HepG2 (cell line): ENCODE data around the gene COL8A2. TPM values are rescaled to one million over a fixed set of nuclear protein-coding genes. Genes with fewer than 3 reads are reported as not detected.

Experiments
- AHR ChIP-seq: IDR thresholded peaks from 2 replicates; pipeline ENCODE4 v1.6.1; 2018; ENCODE audit warnings: missing genetic modification reagents, missing compliant biosample characterization
- HDAC1 ChIP-seq: sonication (generic); formaldehyde crosslinking; IDR thresholded peaks from 2 replicates; pipeline ENCODE4 v1.5.1; 2020; ENCODE audit warnings: mild to moderate bottlenecking, missing genetic modification reagents
- ISX ChIP-seq: sonication (generic); formaldehyde crosslinking; conservative IDR thresholded peaks from 2 replicates; pipeline ENCODE4 v1.5.0; 2020; ENCODE audit warnings: missing genetic modification reagents
- KLF16 ChIP-seq, 2 experiments: sonication (generic) in 1 of 2; formaldehyde crosslinking in 1 of 2; IDR thresholded peaks; 2 replicates each; pipeline versions ENCODE4 v1.6.1 to v1.8.0; 2016 to 2023; ENCODE audit warnings: missing genetic modification reagents in 2 of 2, missing compliant biosample characterization in 1 of 2
- KLF9 ChIP-seq: IDR thresholded peaks from 2 replicates; pipeline ENCODE4 v1.6.1; 2016; ENCODE audit warnings: low read depth
- MEF2D ChIP-seq: sonication (generic); formaldehyde crosslinking; IDR thresholded peaks from 2 replicates; pipeline ENCODE4 v1.5.1; 2020; ENCODE audit warnings: mild to moderate bottlenecking, missing genetic modification reagents
- STAG1 ChIP-seq: sonication (generic); formaldehyde crosslinking; IDR thresholded peaks from 2 replicates; pipeline ENCODE4 v1.4.0; 2020; ENCODE audit warnings: missing genetic modification reagents
- ZKSCAN8 ChIP-seq: IDR thresholded peaks from 2 replicates; pipeline ENCODE4 v1.6.1; 2016; ENCODE audit warnings: borderline replicate concordance, missing genetic modification reagents, missing compliant biosample characterization
- ZNF205 ChIP-seq: IDR thresholded peaks from 2 replicates; pipeline ENCODE4 v1.6.1; 2018; ENCODE audit warnings: missing biosample characterization, missing genetic modification reagents
- ZNF724P ChIP-seq: sonication (generic); formaldehyde crosslinking; IDR thresholded peaks from 2 replicates; pipeline ENCODE4 v1.8.0; 2022; ENCODE audit warnings: missing genetic modification reagents, borderline replicate concordance
- polyA plus RNA-seq, 8 experiments: library from polyadenylated mRNA; depleted of rRNA in 3 of 8; stranded (reverse) in 7 of 8; unstranded in 1 of 8; fragments of >200 nt; fragmentation: Illumina TruSeq in 4 of 8; extraction: Trizol in 4 of 8; gene quantifications; 2 replicates each; pipeline versions ENCODE4 v1.2.1 to v1.2.3, GENCODE V29; 2011 to 2016; ENCODE audit warnings: low read depth in 4 of 8, missing spikeins in 1 of 8, mixed read lengths in 1 of 8; ENCODE audit not compliant: insufficient read depth in 1 of 8
- total RNA-seq, 5 experiments: library from RNA; depleted of rRNA; stranded (reverse); fragments of >200 nt; fragmentation: Illumina TruSeq; extraction: Trizol; gene quantifications; 2 replicates each; pipeline ENCODE4 v1.2.3, GENCODE V29; 2016; ENCODE audit warnings: low read depth in 1 of 5
- TF ChIP-seq, protein P1 (sequence below): sonication (generic); formaldehyde crosslinking; IDR thresholded peaks from 2 replicates; pipeline ENCODE4 v1.5.0; 2020; ENCODE audit warnings: mild to moderate bottlenecking, missing genetic modification reagents
- TF ChIP-seq, protein P2 (sequence below): sonication (generic); formaldehyde crosslinking; IDR thresholded peaks from 2 replicates; pipeline ENCODE4 v1.4.0; 2020; ENCODE audit warnings: missing genetic modification reagents
- TF ChIP-seq, protein P3 (sequence below): sonication (generic); formaldehyde crosslinking; IDR thresholded peaks from 2 replicates; pipeline ENCODE4 v1.4.0; 2020; ENCODE audit warnings: missing genetic modification reagents
- TF ChIP-seq, protein P4 (sequence below): sonication (generic); formaldehyde crosslinking; IDR thresholded peaks from 2 replicates; pipeline ENCODE4 v1.5.1; 2020; ENCODE audit warnings: mild to moderate bottlenecking, missing genetic modification reagents

The COL8A2 gene
- total and polyA plus RNA-seq, 2 of the 13 experiments (the other 11 are each of a cell fraction or from before 2014, with no cell fraction given): 0.13 to 0.24 TPM

DNA sequence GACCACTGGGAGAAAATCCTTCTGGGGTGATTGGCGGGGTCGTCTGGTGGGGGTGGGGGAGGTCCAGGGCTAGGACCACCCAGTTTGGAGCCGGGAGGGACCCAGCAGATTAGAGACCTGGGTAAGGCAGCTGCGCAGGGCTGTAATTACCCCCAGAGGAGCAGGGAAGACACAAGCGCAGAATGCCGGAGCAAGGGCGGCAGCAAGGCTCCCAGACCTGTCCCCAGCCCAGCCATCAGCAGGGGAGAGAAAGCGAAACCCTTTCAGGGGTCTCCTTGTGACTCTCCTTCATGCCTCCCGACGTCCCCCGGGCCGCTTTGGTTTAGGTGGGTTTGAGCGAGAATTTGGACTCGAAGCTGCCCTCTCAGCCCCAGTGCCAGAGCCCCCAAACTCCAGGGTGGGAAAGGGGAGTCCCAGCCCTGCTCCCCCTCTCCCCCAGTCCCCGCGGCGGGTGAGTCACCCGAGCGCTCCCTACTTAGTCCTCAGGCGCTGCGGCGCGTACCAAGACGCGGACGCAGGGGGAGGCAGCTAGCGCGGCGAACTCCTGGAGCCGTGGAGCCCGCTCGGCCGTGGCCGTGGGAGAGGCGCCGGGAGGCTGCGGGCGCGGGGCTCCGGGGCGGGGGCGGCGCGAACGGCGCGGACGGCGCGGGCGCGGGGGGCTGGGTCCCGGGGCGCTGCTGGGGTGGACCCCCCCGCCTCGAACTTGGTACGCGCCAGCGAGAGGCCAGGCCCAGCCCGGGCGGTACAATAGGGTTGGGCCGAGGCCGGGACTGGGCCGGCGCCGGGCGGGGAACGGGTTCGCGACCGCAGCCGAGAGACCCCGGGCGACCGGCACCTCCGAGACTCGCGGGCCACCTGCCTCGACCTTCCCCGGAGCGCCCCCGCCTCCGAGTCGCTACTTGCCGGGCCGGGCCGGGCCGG, 30.6 kb upstream of the COL8A2 start, which contains the start of gene MAP7D1 (continued):
- TF ChIP-seq, protein P1, sequence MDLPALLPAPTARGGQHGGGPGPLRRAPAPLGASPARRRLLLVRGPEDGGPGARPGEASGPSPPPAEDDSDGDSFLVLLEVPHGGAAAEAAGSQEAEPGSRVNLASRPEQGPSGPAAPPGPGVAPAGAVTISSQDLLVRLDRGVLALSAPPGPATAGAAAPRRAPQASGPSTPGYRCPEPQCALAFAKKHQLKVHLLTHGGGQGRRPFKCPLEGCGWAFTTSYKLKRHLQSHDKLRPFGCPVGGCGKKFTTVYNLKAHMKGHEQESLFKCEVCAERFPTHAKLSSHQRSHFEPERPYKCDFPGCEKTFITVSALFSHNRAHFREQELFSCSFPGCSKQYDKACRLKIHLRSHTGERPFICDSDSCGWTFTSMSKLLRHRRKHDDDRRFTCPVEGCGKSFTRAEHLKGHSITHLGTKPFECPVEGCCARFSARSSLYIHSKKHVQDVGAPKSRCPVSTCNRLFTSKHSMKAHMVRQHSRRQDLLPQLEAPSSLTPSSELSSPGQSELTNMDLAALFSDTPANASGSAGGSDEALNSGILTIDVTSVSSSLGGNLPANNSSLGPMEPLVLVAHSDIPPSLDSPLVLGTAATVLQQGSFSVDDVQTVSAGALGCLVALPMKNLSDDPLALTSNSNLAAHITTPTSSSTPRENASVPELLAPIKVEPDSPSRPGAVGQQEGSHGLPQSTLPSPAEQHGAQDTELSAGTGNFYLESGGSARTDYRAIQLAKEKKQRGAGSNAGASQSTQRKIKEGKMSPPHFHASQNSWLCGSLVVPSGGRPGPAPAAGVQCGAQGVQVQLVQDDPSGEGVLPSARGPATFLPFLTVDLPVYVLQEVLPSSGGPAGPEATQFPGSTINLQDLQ (CRISPR knock-in tag): no peak
- TF ChIP-seq KLF9 (CRISPR knock-in tag) (no peak), AHR (no peak), ZNF724P (no peak), MEF2D (0 out of 2 replicates have a peak, but pooled peaks have one; percentile 49), ZNF205 (0 out of 2 replicates have a peak, but pooled peaks have one; percentile 44), STAG1 (CRISPR knock-in tag) (no peak), ISX (no peak), KLF16 (CRISPR knock-in tag; IDR thresholded peaks at IDR 0.05) (0 out of 4 replicates have a peak, but pooled peaks of 1 of the 2 experiments have one; percentile 35), HDAC1 (CRISPR knock-in tag) (peak; percentile 52; the same call in 1 of the 2 replicates), ZKSCAN8 (CRISPR knock-in tag) (no peak)
- TF ChIP-seq, protein P2, sequence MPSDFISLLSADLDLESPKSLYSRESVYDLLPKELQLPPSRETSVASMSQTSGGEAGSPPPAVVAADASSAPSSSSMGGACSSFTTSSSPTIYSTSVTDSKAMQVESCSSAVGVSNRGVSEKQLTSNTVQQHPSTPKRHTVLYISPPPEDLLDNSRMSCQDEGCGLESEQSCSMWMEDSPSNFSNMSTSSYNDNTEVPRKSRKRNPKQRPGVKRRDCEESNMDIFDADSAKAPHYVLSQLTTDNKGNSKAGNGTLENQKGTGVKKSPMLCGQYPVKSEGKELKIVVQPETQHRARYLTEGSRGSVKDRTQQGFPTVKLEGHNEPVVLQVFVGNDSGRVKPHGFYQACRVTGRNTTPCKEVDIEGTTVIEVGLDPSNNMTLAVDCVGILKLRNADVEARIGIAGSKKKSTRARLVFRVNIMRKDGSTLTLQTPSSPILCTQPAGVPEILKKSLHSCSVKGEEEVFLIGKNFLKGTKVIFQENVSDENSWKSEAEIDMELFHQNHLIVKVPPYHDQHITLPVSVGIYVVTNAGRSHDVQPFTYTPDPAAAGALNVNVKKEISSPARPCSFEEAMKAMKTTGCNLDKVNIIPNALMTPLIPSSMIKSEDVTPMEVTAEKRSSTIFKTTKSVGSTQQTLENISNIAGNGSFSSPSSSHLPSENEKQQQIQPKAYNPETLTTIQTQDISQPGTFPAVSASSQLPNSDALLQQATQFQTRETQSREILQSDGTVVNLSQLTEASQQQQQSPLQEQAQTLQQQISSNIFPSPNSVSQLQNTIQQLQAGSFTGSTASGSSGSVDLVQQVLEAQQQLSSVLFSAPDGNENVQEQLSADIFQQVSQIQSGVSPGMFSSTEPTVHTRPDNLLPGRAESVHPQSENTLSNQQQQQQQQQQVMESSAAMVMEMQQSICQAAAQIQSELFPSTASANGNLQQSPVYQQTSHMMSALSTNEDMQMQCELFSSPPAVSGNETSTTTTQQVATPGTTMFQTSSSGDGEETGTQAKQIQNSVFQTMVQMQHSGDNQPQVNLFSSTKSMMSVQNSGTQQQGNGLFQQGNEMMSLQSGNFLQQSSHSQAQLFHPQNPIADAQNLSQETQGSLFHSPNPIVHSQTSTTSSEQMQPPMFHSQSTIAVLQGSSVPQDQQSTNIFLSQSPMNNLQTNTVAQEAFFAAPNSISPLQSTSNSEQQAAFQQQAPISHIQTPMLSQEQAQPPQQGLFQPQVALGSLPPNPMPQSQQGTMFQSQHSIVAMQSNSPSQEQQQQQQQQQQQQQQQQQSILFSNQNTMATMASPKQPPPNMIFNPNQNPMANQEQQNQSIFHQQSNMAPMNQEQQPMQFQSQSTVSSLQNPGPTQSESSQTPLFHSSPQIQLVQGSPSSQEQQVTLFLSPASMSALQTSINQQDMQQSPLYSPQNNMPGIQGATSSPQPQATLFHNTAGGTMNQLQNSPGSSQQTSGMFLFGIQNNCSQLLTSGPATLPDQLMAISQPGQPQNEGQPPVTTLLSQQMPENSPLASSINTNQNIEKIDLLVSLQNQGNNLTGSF (CRISPR knock-in tag): no peak
- TF ChIP-seq, protein P3, sequence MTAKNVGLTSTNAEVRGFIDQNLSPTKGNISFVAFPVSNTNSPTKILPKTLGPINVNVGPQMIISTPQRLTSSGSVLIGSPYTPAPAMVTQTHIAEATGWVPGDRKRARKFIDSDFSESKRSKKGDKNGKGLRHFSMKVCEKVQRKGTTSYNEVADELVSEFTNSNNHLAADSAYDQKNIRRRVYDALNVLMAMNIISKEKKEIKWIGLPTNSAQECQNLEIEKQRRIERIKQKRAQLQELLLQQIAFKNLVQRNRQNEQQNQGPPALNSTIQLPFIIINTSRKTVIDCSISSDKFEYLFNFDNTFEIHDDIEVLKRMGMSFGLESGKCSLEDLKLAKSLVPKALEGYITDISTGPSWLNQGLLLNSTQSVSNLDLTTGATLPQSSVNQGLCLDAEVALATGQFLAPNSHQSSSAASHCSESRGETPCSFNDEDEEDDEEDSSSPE (CRISPR knock-in tag): no peak
- TF ChIP-seq, protein P4, sequence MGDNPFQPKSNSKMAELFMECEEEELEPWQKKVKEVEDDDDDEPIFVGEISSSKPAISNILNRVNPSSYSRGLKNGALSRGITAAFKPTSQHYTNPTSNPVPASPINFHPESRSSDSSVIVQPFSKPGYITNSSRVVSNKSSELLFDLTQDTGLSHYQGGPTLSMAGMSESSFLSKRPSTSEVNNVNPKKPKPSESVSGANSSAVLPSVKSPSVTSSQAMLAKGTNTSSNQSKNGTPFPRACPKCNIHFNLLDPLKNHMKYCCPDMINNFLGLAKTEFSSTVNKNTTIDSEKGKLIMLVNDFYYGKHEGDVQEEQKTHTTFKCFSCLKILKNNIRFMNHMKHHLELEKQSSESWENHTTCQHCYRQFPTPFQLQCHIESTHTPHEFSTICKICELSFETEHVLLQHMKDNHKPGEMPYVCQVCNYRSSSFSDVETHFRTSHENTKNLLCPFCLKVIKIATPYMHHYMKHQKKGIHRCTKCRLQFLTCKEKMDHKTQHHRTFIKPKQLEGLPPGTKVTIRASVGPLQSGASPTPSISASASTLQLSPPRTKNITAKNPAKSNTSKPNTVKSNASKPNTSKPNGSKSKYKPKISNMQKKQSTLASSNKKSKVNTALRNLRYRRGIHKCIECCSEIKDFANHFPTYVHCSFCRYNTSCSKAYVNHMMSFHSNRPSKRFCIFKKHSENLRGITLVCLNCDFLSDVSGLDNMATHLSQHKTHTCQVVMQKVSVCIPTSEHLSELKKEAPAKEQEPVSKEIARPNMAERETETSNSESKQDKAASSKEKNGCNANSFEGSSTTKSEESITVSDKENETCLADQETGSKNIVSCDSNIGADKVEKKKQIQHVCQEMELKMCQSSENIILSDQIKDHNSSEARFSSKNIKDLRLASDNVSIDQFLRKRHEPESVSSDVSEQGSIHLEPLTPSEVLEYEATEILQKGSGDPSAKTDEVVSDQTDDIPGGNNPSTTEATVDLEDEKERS (CRISPR knock-in tag): no peak
